Effector memory CD4-positive, alpha-beta T cell (primary cell): ENCODE results near the gene CCDC167.

ENCODE experiments used
- DNase-seq, 3 donors: peaks; one replicate each; pipeline ENCODE4 v3.0.0-alpha.2; 2020
- H3K27ac ChIP-seq: 2 replicates; pipeline ENCODE4 v1.7.0; 2013; ENCODE audit warnings: mild to moderate bottlenecking, low read length, moderate library complexity; ENCODE audit not compliant: insufficient read depth, poor library complexity, severe bottlenecking
- H3K27me3 ChIP-seq: replicated peaks from 2 replicates; pipeline ENCODE4 v1.7.0; 2013; ENCODE audit warnings: mild to moderate bottlenecking, low read length; ENCODE audit not compliant: insufficient read depth, control insufficient read depth, poor library complexity, severe bottlenecking
- H3K36me3 ChIP-seq: 2 replicates; pipeline ENCODE4 v1.7.0; 2013; ENCODE audit warnings: mild to moderate bottlenecking, low read length, moderate library complexity; ENCODE audit not compliant: control insufficient read depth, insufficient read depth
- H3K4me1 ChIP-seq: 2 replicates; pipeline ENCODE4 v1.7.0; 2013; ENCODE audit warnings: low read length, mild to moderate bottlenecking; ENCODE audit not compliant: control insufficient read depth, insufficient read depth, poor library complexity, severe bottlenecking
- H3K4me3 ChIP-seq: 2 replicates; pipeline ENCODE4 v1.7.0; 2013; ENCODE audit warnings: low read length, low read depth, mild to moderate bottlenecking; ENCODE audit not compliant: insufficient read depth, poor library complexity, severe bottlenecking
- H3K9me3 ChIP-seq: 2 replicates; pipeline ENCODE4 v1.7.0; 2013; ENCODE audit warnings: mild to moderate bottlenecking, low read length, moderate library complexity; ENCODE audit not compliant: control insufficient read depth

Gene CCDC167

DNA sequence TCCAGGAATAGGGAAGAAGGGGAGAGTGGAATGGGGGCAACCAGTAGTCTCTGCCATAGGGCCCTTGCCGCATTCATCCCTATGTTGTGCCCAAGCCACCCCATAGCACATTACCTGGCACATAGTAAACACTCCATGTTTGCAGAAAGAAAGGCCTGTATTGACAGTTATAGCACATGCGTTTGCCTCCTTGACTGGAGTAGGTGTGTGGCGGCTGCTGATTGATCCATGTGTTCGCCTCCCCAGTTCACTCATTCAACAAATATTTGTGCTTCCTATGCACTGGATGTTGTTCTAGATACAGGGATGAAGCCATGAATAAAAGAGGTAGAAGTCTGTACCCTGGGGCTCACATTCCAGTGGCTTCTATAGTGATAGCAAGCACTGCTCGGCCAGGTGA is 19.8 kb upstream of the CCDC167 start:
- H3K4me1 ChIP-seq, result peaks cover 51% of the 10 kb centered on the region
- peak overlapping the region; percentile 99 for H3K27ac ChIP-seq

DNA sequence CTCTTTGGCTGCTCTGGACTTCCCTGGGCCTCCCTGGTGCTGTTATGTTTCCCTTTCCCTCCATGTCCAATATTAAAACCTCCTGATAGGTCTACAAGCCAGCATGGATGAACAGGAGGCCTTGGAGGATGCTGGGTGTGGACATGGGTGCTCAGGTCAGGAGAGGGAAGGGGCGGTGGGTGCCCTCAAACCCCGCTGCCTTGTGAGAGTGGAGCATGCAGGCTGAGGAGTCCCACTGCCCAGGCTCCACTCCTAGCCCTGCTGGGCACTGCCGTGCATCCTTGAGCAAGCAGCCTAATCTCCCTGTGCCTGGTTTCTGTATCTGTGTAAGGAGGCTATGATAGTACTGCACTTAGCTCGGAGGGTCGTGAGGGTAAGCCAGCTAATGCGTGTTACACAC is 18.4 kb upstream of the CCDC167 start:
- DNase-seq, result no peak
- H3K27me3 ChIP-seq, result no peaks in the 10 kb centered on the region
- H3K4me1 ChIP-seq, result peaks cover 64% of the 10 kb centered on the region
- no peaks in the 10 kb centered on the region for H3K36me3 ChIP-seq
- no peaks in the 10 kb centered on the region for H3K9me3 ChIP-seq
- H3K27ac ChIP-seq, result peak overlapping the region; percentile 99
- H3K4me3 ChIP-seq, result peak overlapping the region; percentile 48

More for the DNA sequence above, 19.8 kb upstream of the CCDC167 start:
- no peaks in the 10 kb centered on the region for H3K36me3 ChIP-seq
- H3K27me3 ChIP-seq, result no peaks in the 10 kb centered on the region
- H3K9me3 ChIP-seq, result no peaks in the 10 kb centered on the region
- no peak overlapping the region for H3K4me3 ChIP-seq
- no peak for DNase-seq

DNA sequence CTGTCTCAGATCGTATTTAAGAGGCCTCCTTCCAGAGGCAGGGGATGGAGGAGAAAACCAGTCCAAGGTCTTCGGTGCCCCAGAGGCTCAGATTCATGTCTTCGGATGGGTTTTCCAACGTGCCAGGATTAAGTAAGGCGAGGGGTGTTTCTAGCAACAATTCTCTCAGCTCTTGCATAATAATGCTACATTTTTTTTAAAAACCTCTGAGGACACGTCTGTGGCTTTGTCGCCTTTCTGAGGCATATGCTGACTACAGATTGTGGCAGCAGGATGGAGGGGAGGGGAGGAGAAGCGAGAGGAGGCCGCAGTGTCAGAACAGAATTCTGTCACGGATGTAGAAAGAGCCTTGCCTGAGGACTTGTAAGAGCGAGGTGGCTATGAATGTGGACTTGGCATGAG is 17.7 kb upstream of the CCDC167 start:
- peak; percentile 66 to 76 (median 74) for DNase-seq
- H3K4me3 ChIP-seq, result peak overlapping the region; percentile 48
- no peaks in the 10 kb centered on the region for H3K9me3 ChIP-seq
- peaks cover 71% of the 10 kb centered on the region for H3K4me1 ChIP-seq
- H3K27me3 ChIP-seq, result no peaks in the 10 kb centered on the region
- H3K27ac ChIP-seq, result peak overlapping the region; percentile 99
- no peaks in the 10 kb centered on the region for H3K36me3 ChIP-seq

DNA sequence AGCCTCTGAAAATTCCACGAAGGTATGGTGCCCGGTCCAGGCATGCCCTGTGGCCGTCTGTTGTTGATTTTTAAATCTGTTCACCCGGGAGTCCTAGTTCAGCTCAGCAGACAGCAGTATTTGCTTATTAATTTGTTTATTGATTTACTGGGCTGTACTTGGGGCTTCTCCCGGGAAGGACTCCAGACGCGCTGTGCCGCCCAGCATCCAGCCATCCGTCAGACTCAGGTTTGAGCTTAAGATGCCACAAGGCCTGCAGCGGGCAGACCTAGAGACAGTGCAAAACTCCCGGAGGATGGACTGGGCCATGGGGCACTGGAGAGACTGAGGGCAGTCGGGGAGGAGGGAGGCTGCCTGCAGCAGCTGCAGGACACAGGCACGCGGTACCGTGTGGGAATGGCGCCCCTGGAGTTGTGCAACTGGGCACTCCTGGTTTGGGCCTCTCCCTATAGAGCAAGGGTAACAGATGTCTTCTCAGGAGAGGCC is 17.3 kb upstream of the CCDC167 start:
- Histone ChIP-seq H3K4me1 (peaks cover 72% of the 10 kb centered on the region), H3K36me3 (no peaks in the 10 kb centered on the region), H3K4me3 (peak overlapping the region; percentile 48), H3K27ac (peak overlapping the region; percentile 99), H3K9me3 (no peaks in the 10 kb centered on the region), H3K27me3 (no peaks in the 10 kb centered on the region)
- no peak for DNase-seq

DNA sequence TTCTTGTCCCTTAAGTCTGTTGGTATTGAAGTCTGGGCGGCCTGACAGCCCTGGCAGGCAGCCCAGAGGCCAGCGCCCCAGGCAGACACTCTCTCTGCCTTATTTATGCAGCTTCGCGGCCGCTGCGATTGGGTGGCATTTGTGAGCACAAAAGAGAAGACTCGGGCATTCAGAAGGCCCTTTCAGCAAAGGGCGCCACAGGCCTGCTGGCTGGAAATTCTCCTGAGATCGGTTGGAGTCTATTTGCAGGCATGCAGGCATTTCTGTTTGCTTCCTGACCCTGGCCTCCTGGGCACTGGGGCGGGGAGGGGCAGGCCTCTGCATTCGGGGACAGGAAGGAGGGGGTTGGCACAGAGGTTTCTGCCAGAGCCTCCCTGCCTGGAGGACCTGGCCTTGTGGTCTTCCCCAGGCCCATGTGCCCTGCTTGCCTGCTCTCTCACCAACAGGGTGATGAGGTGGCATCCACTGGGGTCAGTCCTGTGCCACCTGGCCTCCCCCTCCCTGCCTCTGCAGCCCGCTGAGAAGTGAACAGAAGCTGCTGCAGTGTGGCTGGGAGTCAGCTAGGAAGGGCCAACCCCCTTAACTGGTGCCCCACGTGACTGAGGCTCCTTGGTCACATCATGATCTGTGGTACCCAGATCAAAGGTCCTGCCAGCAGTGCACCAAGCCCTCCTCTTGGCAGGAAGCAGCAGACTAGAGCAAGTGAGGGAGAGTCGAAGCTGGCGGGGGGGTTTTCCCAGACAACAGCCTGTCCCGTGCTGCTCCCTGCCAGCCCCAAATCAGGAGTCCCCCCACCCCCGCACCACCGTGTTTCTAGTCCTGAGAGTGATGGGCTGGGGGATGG is 16.6 kb upstream of the CCDC167 start:
- Histone ChIP-seq H3K36me3 (no peaks in the 10 kb centered on the region), H3K27me3 (no peaks in the 10 kb centered on the region), H3K27ac (peak overlapping the region; percentile 99), H3K9me3 (no peaks in the 10 kb centered on the region), H3K4me1 (peaks cover 67% of the 10 kb centered on the region), H3K4me3 (peak overlapping the region; percentile 48)
- peak; percentile 93 to 95 (median 93) for DNase-seq

DNA sequence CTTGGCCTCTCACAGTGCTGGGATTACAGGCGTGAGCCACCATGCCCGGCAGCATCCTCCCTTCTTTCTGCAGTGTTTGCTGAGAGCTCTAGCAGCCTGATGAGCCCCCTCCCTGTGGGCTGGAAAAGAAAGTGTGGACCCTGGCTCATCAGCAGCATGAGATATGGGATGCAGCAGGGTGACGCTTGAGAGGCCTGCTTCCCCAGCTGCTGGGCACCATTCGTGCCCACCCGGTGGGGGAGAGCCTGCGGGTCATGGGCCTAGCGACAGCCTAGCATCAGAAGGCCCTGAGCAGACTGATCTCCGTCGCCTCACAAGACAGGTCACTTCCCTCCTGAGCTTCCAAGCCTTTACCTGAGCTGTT is 16.0 kb upstream of the CCDC167 start:
- Histone ChIP-seq H3K4me1 (peaks cover 67% of the 10 kb centered on the region), H3K27ac (peak overlapping the region; percentile 99), H3K27me3 (no peaks in the 10 kb centered on the region), H3K36me3 (no peaks in the 10 kb centered on the region), H3K9me3 (no peaks in the 10 kb centered on the region), H3K4me3 (peak overlapping the region; percentile 35)
- no peak for DNase-seq

DNA sequence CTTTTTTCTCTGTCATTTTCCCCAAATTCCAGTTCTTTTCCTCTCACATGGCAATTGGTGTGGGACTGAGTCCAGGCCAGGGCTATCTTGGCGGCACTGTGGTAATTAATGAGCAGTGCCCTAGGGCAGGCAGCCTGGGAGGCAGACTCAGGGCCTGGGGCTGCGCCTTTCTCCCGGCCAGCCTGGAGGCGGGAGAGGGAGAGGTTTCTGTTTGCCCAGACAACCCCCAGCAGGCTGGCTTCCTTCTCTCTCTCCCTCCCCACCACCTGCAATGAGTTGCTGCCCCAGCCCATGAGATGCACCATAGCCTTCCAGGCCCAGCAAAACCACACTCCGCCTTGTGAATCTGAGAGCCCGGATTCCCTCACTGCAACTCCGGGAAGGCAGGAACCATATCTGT is 15.1 kb upstream of the CCDC167 start:
- Histone ChIP-seq H3K36me3 (no peaks in the 10 kb centered on the region), H3K9me3 (no peaks in the 10 kb centered on the region), H3K4me1 (peaks cover 67% of the 10 kb centered on the region), H3K27me3 (no peaks in the 10 kb centered on the region), H3K27ac (peak overlapping the region; percentile 99), H3K4me3 (peak overlapping the region; percentile 35)
- no peak for DNase-seq

DNA sequence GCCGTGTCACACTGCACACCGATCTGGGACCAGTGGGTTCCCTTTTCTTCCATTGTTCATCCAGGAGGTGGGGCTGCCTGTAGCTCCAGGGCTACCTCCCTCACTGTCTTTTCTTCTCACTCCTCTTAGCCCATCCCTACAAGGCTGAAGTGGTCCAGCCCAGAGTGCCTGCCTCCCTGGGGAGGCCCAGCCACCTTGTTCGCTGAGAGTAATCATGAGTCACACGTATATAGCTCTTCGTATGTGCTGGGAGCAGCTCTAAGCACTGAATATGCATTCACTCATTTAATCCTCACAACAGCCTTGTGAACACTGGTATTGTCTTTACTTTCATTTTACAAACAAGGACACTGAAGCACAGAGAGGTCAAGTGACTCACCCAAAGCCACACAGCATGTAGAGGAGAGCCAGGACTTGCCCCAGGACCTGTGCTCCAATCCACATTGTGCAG is 14.7 kb upstream of the CCDC167 start:
- H3K36me3 ChIP-seq, result no peaks in the 10 kb centered on the region
- peaks cover 68% of the 10 kb centered on the region for H3K4me1 ChIP-seq
- peak overlapping the region; percentile 21 for H3K4me3 ChIP-seq
- DNase-seq, result peak in 1 of 3 donors; percentile 34
- H3K27me3 ChIP-seq, result no peaks in the 10 kb centered on the region
- no peaks in the 10 kb centered on the region for H3K9me3 ChIP-seq
- H3K27ac ChIP-seq, result peak overlapping the region; percentile 99

DNA sequence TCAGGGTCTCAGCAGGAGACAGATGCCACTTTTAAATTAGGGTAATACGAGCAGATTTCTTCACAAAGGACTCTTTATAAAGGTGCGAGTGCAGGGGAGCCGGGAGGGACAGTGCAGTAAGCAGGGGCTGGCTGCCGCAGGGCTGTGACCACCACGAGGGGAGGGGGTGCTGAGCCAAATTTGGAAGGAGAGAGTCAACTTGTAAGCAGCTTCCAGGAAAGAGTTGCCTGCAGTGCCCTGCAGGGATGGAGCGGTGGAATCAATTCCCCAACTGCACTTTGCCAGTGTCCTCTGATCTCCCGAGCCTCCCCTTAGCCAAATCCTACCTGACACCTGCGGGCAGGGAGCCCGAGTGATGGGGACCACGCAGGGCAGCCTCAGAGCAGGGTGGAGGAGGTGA is 13.9 kb upstream of the CCDC167 start:
- no peak overlapping the region for H3K4me3 ChIP-seq
- H3K4me1 ChIP-seq, result peaks cover 68% of the 10 kb centered on the region
- H3K36me3 ChIP-seq, result no peaks in the 10 kb centered on the region
- no peak for DNase-seq
- H3K27me3 ChIP-seq, result no peaks in the 10 kb centered on the region
- peak overlapping the region; percentile 99 for H3K27ac ChIP-seq
- H3K9me3 ChIP-seq, result no peaks in the 10 kb centered on the region

DNA sequence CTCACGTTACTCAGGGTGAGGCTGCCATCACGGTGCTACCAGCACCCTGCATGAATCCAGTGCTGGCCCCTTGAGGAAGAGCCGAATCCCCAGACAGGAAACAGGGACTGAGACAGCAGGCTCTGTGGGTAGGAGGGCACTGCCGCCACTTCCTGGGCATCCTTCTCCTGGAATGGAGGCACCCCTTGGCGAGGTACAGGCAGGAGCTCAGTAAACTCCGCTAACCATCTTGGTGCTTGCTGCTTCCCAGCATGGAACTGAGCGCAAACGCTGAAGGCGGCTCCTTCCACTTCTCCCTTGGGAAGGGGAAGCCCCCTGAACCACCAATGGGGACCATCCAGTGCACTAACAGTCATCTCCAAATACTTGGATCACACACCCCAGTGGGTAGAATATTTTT is 13.5 kb upstream of the CCDC167 start:
- no peaks in the 10 kb centered on the region for H3K36me3 ChIP-seq
- H3K9me3 ChIP-seq, result no peaks in the 10 kb centered on the region
- DNase-seq, result no peak
- no peaks in the 10 kb centered on the region for H3K27me3 ChIP-seq
- H3K4me1 ChIP-seq, result peaks cover 68% of the 10 kb centered on the region
- no peak overlapping the region for H3K4me3 ChIP-seq
- peak overlapping the region; percentile 99 for H3K27ac ChIP-seq
